Skeletal muscle tissue (tissue), 4 donors: ENCODE data around the gene RANGRF. TPM values are rescaled to one million over a fixed set of nuclear protein-coding genes. Genes with fewer than 3 reads are reported as not detected.

ENCODE experiments used
- H3K27ac ChIP-seq: one replicate; pipeline ENCODE4 v1.7.0; 2013; ENCODE audit warnings: mild to moderate bottlenecking, low read depth, low read length, inconsistent platforms
- H3K27me3 ChIP-seq, 3 donors: one replicate each; pipeline ENCODE4 v1.7.0; 2013; ENCODE audit warnings: low read length in 3 of 3; ENCODE audit not compliant: control insufficient read depth in 3 of 3, insufficient read depth in 3 of 3
- H3K36me3 ChIP-seq, 3 donors: one replicate each; pipeline ENCODE4 v1.7.0; 2013; ENCODE audit warnings: low read length in 3 of 3; ENCODE audit not compliant: control insufficient read depth in 3 of 3, insufficient read depth in 3 of 3
- H3K4me1 ChIP-seq, 3 donors: one replicate each; pipeline ENCODE4 v1.7.0; 2013; ENCODE audit warnings: low read length in 3 of 3, mild to moderate bottlenecking in 3 of 3; ENCODE audit not compliant: control insufficient read depth in 3 of 3, insufficient read depth in 3 of 3
- H3K4me3 ChIP-seq, 3 donors: one replicate each; pipeline ENCODE4 v1.7.0; 2013; ENCODE audit warnings: low read length in 3 of 3
- H3K9ac ChIP-seq, 3 donors: one replicate each; pipeline ENCODE4 v1.7.0; 2013; ENCODE audit warnings: low read length in 3 of 3, mild to moderate bottlenecking in 3 of 3, moderate library complexity in 2 of 3, low read depth in 1 of 3
- H3K9me3 ChIP-seq, 3 donors: one replicate each; pipeline ENCODE4 v1.7.0; 2013; ENCODE audit warnings: low read length in 3 of 3; ENCODE audit not compliant: control insufficient read depth in 3 of 3
- total RNA-seq: library from RNA; depleted of rRNA; stranded (reverse); fragments of >200 nt; gene quantifications from one replicate; pipeline ENCODE4 v1.2.3, GENCODE V29; 2014
- donor health status: Osteomylitis.

RANGRF gene
- total RNA-seq, 1 donor from 2014 or later: 6.8 TPM

- H3K27ac ChIP-seq: no peak overlapping the region
Measured at GRCh38 chr17:8324923-8325322, 36.5 kb downstream of the RANGRF start.

DNA sequence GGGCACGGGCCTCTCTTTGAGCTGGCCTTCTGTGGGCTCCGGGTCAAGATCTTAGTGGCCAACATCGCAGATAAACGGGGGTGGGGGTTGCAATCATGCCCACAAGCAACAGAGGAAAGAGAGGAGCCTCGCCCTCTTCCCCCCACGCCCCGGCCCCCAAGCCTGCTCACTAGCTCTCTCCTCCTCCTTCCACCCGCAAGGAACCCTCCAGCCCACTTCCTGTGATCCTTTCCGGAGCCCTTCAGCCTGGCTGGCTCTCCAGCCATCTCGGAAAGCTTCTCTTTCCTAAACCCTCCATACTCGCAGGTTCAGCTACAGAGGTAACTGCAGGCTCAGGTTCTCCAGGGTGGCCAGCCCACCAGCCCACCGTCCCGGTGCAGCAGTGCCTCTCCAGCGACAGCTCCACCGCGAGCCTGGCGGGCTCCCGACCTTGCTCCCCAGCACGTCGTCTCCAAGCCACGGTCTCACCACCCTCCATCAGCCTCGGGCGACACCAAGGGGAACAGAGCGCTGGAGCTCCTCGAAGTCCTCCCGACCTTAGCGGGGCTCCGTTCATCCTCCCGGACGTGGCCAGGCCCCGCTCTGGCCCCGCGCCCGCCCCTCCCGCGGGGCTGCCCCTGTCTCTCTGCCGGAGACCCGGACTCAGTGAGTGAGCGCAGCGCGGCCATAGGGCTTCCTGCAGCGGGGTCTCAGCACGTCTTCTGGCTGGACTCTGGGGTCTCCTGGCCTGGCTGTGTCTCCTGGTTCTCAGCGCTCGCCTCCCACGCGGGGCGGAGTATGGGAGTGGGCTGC lies 38.2 kb downstream of the RANGRF start:
- peaks cover 9 to 15% (median 10%) of the 10 kb centered on the region in 3 donors for H3K4me1 ChIP-seq
- H3K27ac ChIP-seq: peak overlapping the region; percentile 75
- peaks cover 11 to 29% (median 16%) of the 10 kb centered on the region in 3 donors for H3K27me3 ChIP-seq
- H3K4me3 ChIP-seq: peak overlapping the region; percentile 70 to 80 (median 70)
- no peaks in the 10 kb centered on the region for H3K9me3 ChIP-seq
- peak overlapping the region; percentile 50 to 80 (median 73) for H3K9ac ChIP-seq
- H3K36me3 ChIP-seq: no peaks in the 10 kb centered on the region

More at GRCh38 chr17:8324923-8325322, 36.5 kb downstream of the RANGRF start:
- H3K9ac ChIP-seq: no peak overlapping the region
- H3K4me1 ChIP-seq: peaks cover 9 to 15% (median 10%) of the 10 kb centered on the region in 3 donors
- H3K9me3 ChIP-seq: no peaks in the 10 kb centered on the region
- no peak overlapping the region for H3K4me3 ChIP-seq
- H3K36me3 ChIP-seq: no peaks in the 10 kb centered on the region
- H3K27me3 ChIP-seq: peaks cover 11 to 29% (median 16%) of the 10 kb centered on the region in 3 donors

DNA sequence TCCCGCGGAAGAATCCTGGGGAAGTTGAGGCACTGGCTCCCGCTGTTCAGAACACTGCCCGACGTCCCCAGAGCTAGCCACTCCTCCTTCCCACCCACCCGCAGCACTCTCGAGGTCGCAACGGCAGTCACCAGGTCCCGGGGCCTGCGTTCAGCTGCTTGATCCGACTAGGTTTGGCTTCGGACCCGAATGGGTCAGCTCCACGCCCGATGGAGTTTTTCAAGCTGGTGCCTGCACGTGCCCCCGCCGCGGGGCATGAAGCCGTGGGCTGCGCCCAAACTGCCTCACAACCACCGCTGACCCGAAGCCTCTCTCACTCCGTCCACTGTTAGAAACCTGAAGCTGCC lies 38.8 kb downstream of the RANGRF start:
- H3K4me3 ChIP-seq: peak overlapping the region; percentile 70 to 80 (median 70)
- no peaks in the 10 kb centered on the region for H3K36me3 ChIP-seq
- H3K27me3 ChIP-seq: peaks cover 11 to 29% (median 16%) of the 10 kb centered on the region in 3 donors
- H3K9ac ChIP-seq: peak overlapping the region; percentile 50 to 80 (median 73)
- H3K27ac ChIP-seq: peak overlapping the region; percentile 75
- peaks cover 9 to 15% (median 10%) of the 10 kb centered on the region in 3 donors for H3K4me1 ChIP-seq
- no peaks in the 10 kb centered on the region for H3K9me3 ChIP-seq

GRCh38 chr17:8332128-8332527 lies 43.7 kb downstream of the RANGRF start:
- H3K36me3 ChIP-seq: no peaks in the 10 kb centered on the region
- H3K9ac ChIP-seq: no peak overlapping the region
- no peak overlapping the region for H3K27ac ChIP-seq
- peaks cover 2 to 7% (median 3%) of the 10 kb centered on the region in 3 donors for H3K27me3 ChIP-seq
- H3K4me1 ChIP-seq: peaks cover 4 to 7% (median 6%) of the 10 kb centered on the region in 3 donors
- no peak overlapping the region for H3K4me3 ChIP-seq
- no peaks in the 10 kb centered on the region for H3K9me3 ChIP-seq

DNA sequence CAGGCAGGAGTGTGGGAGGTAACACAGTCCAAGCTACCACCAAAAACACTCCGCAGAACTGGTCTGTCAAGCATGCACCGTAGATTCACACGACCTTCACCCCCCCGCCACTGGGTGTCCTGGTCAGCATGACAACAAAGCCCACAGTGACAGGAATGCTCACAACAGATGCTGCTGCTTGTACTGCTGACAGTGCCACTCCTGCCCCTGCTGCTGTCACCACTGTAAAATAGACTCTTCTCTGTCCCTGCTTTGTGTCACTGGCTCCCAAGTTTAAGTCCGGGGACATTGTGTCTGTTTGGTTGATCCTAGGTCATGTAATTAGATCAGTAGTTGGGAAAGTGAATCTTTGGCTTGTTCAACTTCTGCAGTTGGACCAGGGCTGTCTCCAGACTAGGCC lies 44.2 kb downstream of the RANGRF start:
- no peaks in the 10 kb centered on the region for H3K9me3 ChIP-seq
- peaks cover 0 to 5% (median 3%) of the 10 kb centered on the region in 3 donors for H3K4me1 ChIP-seq
- H3K36me3 ChIP-seq: no peaks in the 10 kb centered on the region
- H3K4me3 ChIP-seq: peak overlapping the region in 1 of 3 donors; percentile 22
- peaks cover 0 to 2% (median 0%) of the 10 kb centered on the region in 3 donors for H3K27me3 ChIP-seq
- no peak overlapping the region for H3K27ac ChIP-seq
- H3K9ac ChIP-seq: no peak overlapping the region

DNA sequence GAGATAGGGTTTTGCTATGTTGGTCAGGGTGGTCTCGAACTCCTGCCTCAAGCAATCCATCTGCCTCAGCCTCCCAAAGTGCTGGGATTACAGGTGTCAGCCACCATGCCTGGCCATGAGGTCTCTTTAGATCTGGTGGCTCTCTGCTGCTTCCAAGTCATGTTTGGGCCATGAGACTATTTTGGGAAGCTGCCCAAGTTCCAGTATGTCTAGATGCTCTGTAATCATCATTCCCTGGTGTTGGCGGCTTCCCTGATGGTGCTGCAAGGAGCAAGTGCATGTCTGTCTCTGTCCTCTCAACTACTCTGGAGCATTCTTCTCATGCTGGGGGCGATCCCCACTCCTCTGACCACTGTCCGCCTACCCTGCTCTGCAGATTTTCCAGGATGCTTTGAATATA lies 44.8 kb downstream of the RANGRF start:
- H3K27ac ChIP-seq: no peak overlapping the region
- H3K27me3 ChIP-seq: peaks cover 0 to 2% (median 0%) of the 10 kb centered on the region in 3 donors
- no peak overlapping the region for H3K9ac ChIP-seq

GRCh38 chr17:8337802-8338752 lies 49.6 kb downstream of the RANGRF start:
- Histone ChIP-seq H3K27me3 (peaks cover 0 to 2% (median 0%) of the 10 kb centered on the region in 3 donors), H3K4me1 (peaks cover 0 to 5% (median 3%) of the 10 kb centered on the region in 3 donors), H3K9ac (no peak overlapping the region), H3K4me3 (no peak overlapping the region), H3K27ac (no peak overlapping the region), H3K9me3 (no peaks in the 10 kb centered on the region), H3K36me3 (no peaks in the 10 kb centered on the region)

More for the DNA sequence above, 44.8 kb downstream of the RANGRF start:
- Histone ChIP-seq H3K9me3 (no peaks in the 10 kb centered on the region), H3K36me3 (no peaks in the 10 kb centered on the region), H3K4me1 (peaks cover 0 to 7% (median 6%) of the 10 kb centered on the region in 3 donors), H3K4me3 (no peak overlapping the region)

GRCh38 chr17:8338753-8339140 lies 50.3 kb downstream of the RANGRF start:
- H3K9me3 ChIP-seq: no peaks in the 10 kb centered on the region
- peaks cover 0 to 5% (median 3%) of the 10 kb centered on the region in 3 donors for H3K4me1 ChIP-seq
- peaks cover 0 to 2% (median 0%) of the 10 kb centered on the region in 3 donors for H3K27me3 ChIP-seq
- H3K4me3 ChIP-seq: no peak overlapping the region
- H3K27ac ChIP-seq: no peak overlapping the region
- H3K9ac ChIP-seq: no peak overlapping the region
- no peaks in the 10 kb centered on the region for H3K36me3 ChIP-seq

- Histone ChIP-seq H3K4me1 (peaks cover 0 to 5% (median 3%) of the 10 kb centered on the region in 3 donors), H3K9me3 (no peaks in the 10 kb centered on the region), H3K27me3 (peaks cover 0 to 2% (median 0%) of the 10 kb centered on the region in 3 donors), H3K4me3 (no peak within 1 kb of the TSS), H3K27ac (no peak within 1 kb of the TSS), H3K36me3 (no peaks in the 10 kb centered on the region), H3K9ac (no peak within 1 kb of the TSS)
Measured at GRCh38 chr17:8339540-8339939, 51.1 kb downstream of the RANGRF start, which contains the start of gene ODF4. TSS of gene ODF4 (plus strand) at chr17:8339840. CDS start at chr17:8340052, 212 bp downstream.
